HG02884 (cell line): ENCODE results near the gene PRDM11.

Experiments used
- ATAC-seq: cut with Tn5 transposase; IDR thresholded peaks from one replicate; pipeline ENCODE4 v1.9.1; 2021; ENCODE audit warnings: mild to moderate bottlenecking, moderate library complexity; ENCODE audit not compliant: unreplicated experiment

PRDM11 gene

GRCh38 chr11:45157247-45158209 lies 11.1 kb downstream of the PRDM11 start:
- ATAC-seq: no peak

GRCh38 chr11:45158210-45158731 lies 11.8 kb downstream of the PRDM11 start:
- no peak for ATAC-seq

GRCh38 chr11:45158891-45159605 lies 12.6 kb downstream of the PRDM11 start:
- ATAC-seq: no peak

- ATAC-seq: no peak
These were observed 13.4 kb downstream of the PRDM11 start for GRCh38 chr11:45159781-45160365.

- ATAC-seq: no peak
These were observed 15.0 kb downstream of the PRDM11 start for GRCh38 chr11:45161252-45162063.

DNA sequence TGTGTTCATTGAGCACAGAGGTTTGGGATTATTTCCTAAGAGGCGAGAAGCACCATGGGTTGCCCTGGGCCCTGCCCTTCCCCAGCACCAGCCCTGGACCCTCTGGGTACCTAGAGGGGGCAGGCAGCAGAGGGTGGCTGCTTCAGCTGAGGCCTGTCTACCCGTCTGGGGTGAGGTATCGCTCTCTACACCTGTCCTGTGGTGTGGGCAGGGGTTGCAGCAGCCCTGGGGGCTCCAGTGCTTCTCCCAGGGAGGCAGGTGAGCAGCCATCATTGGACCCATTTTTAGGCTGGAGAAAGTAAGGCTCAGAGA lies 15.6 kb downstream of the PRDM11 start:
- no peak for ATAC-seq

GRCh38 chr11:45162916-45163879 lies 16.8 kb downstream of the PRDM11 start:
- no peak for ATAC-seq

GRCh38 chr11:45163956-45164575 lies 17.6 kb downstream of the PRDM11 start:
- ATAC-seq: no peak

GRCh38 chr11:45165386-45165785 lies 18.9 kb downstream of the PRDM11 start:
- ATAC-seq: no peak

DNA sequence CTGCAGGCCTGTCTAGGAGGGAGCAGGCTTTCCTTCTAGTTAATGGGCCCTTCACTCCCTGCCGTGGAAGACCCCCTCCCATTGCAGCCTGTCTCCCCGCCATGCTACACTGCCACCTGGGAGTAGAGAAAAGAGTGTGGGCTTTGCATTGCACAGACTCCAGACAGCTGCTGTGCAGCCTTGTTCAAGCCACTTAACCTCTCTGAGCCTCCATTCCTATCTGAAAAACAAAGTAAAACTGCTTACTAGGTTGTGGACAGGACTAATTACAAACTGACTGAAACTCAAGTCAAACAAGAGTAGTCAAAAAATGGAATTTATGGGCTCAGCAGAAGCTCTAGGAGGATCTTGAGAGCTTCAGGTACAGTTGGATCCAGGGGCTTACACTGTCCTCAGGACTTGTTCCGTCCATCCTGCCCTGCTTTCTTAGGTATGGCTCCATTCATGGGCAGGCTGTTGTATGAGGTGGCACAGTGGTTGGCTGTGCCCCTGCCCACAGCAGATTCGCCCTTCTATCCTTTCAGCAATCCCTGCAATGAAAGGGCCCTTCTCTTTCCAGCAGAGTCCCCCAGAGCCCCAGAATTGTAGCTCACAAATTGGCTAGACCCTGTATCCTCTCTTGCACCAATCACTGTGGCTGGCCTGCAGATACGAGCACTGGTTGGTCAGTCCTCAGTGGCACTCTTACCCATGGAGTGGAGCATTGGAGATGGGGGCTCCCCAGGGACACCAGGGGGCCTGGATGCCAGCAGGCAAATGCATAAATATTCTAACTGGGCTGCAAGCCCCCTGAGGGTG lies 19.6 kb downstream of the PRDM11 start:
- no peak for ATAC-seq

- ATAC-seq: no peak
These were observed 20.1 kb downstream of the PRDM11 start for GRCh38 chr11:45166604-45166897.

GRCh38 chr11:45167283-45167682 lies 20.8 kb downstream of the PRDM11 start:
- no peak for ATAC-seq

DNA sequence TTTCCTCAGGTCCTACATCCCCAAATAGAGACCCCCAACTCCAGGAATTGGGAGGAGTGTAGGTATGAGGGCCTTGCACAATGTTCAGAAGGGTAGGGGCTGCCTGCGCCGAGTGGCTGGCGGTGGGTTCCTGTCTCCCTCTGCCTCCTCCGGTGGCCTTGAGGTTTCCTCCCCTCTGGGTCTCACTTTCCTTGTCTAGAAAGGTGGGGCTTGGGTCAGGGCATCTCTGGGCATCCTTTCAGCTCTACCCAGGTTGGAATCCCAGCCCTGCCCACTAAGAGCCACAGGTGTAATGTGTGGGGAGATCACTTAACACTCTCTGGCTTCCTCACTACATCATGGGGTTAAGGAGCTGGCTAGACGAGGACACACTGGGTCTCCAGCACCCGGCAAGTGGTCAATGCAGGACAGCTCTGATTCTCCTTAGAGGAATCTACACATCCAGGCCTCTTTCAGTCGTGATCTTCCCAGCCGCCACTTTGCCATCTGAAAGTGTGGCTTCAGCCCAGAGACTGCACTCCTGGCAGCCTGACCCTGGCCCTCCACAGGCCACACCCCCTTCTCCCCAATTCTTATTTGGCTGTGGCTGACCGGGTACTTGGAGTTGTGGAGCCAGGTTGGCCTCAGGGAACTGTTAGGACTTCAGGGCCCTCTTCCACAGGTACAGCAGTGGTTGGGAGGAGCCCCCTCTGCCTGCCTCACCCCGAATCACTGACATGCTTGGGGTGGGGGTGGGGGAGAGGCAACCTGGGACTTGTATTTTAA lies 22.1 kb downstream of the PRDM11 start:
- ATAC-seq: no peak

DNA sequence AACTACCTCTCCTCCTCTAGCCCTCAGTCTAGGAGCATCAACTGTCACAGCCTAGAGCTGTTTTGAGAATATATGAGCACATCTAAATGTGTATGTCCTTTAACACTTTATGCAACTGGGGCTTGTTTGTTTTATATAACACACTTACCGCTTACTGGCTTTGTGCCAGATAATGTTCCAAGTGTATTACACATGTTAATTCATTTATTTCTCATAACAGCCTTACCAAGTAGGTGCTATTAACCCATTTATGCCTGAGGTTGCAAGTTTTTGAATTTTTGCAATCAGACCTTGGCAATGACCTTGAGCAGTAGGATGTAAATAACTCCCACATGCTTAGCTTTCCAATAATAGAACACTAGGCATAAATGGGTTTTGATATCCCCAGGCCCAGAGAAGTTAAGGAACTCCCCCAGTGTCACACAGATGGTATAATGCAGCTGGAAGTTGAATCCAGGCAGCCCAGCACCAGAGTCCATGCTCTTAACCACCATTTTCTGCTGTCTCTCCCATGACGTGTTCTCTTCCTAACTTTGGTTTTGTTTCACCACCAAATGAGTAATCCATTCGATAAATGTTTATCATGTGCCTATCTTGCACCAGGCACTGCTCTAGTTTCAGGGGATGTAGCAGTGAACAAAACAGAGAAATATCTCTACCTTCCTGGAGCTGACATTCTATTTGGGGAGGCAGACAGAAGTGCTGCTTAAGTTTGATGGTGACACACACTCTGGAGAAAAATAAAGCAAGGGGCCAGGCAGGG lies 23.1 kb downstream of the PRDM11 start:
- no peak for ATAC-seq

GRCh38 chr11:45170484-45170883 lies 24.0 kb downstream of the PRDM11 start:
- no peak for ATAC-seq

DNA sequence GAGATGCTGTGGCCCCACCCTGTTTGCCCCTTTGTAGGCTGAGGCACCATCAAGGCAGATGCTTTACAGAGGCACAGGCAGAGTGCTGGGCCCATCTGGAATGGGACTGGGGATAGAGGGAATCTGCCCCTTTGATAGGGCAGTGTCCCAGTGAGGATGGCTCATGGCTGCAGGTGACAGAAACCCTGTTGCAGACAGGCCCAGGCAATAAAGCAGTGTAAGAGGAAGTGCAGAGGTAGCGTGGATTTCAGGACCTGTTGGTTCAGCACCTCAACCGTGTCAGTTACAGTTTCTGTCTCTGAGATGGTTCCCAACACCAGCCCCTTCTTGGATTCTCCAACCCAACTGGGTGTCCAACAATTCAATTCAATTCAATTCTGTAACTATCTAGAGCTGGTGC lies 25.1 kb downstream of the PRDM11 start:
- no peak for ATAC-seq

DNA sequence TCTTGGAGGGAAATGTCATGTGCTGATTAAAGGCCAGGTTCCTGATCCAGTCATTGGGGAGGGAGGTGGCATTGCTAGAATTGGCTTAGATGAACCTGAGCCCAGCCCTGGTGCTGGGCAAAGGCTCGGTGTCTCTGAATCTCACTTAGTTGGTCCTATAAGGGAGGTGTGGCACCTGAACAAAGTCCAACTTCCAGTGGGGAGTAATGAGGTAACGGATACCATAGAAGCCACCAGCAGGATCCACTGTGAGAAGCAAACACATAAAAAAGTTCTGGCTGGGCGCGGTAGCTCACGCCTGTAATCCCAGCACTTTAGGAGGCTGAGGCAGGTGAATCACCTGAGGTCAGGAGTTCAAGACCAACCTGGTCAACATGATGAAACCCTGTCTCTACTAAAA lies 26.6 kb downstream of the PRDM11 start:
- no peak for ATAC-seq
